Measurements from ENCODE around the gene RNF224.
A peak's percentile ranks its signal among the peaks of the same experiment; 100 is the strongest.

The RNF224 gene

DNA sequence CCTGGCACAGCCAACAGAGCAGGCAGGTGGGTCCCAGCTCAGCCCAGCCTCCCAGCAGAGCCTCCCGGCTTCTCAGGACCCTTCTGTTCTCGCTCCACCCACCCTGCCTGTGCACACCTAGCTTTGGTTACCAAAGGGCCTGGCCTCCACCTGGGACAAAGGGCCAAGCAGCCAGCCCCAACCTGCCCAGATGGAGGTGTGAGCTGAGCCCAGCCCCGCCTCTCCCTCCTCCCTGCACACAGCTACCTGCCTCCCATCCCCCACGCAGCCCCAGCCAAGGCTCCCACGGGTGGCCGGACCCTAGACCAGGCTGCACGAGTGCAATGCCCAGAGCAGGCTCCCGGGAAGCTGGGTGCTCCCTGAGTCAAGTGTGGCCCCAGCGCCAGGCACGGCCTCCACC is 32.4 kb upstream of the RNF224 start:
- no peaks in the 10 kb centered on the region for H4K20me1 ChIP-seq (ENCODE audit: low read depth, low read length)
- H3K9me3 ChIP-seq (ENCODE audit: insufficient read depth, low read length) = no peaks in the 10 kb centered on the region
- no peak overlapping the region for H3K4me2 ChIP-seq (ENCODE audit: low read depth, low read length, poor library complexity, severe bottlenecking)
- no peaks in the 10 kb centered on the region for H3F3A ChIP-seq (ENCODE audit: insufficient read depth)
- H2AFZ ChIP-seq (ENCODE audit: low read depth, low read length, severe bottlenecking) = no peak overlapping the region
- no peak overlapping the region for H3K4me3 ChIP-seq (ENCODE audit: insufficient read depth, low read length, poor library complexity, severe bottlenecking)
- H3K9me2 ChIP-seq (replicated peaks; ENCODE audit: insufficient read depth, low read length) = no peaks in the 10 kb centered on the region
- H3K27me3 ChIP-seq (ENCODE audit: low read length) = no peaks in the 10 kb centered on the region
- no peaks in the 10 kb centered on the region for H3K36me3 ChIP-seq (ENCODE audit: low read length)
- no peak overlapping the region for H3K27ac ChIP-seq (ENCODE audit: low read depth, low read length)
- TF ChIP-seq EZH2phosphoT487 (conservative IDR thresholded peaks at IDR 0.05; ENCODE audit: low read length) = no peak
- TF ChIP-seq, protein P1, sequence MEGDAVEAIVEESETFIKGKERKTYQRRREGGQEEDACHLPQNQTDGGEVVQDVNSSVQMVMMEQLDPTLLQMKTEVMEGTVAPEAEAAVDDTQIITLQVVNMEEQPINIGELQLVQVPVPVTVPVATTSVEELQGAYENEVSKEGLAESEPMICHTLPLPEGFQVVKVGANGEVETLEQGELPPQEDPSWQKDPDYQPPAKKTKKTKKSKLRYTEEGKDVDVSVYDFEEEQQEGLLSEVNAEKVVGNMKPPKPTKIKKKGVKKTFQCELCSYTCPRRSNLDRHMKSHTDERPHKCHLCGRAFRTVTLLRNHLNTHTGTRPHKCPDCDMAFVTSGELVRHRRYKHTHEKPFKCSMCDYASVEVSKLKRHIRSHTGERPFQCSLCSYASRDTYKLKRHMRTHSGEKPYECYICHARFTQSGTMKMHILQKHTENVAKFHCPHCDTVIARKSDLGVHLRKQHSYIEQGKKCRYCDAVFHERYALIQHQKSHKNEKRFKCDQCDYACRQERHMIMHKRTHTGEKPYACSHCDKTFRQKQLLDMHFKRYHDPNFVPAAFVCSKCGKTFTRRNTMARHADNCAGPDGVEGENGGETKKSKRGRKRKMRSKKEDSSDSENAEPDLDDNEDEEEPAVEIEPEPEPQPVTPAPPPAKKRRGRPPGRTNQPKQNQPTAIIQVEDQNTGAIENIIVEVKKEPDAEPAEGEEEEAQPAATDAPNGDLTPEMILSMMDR (IDR thresholded peaks at IDR 0.05; ENCODE audit: insufficient read depth, low read length, poor library complexity, severe bottlenecking) = no peak
- H3K79me2 ChIP-seq (ENCODE audit: insufficient read depth, low read length) = no peaks in the 10 kb centered on the region; the same call in 1 of the 2 replicates
- H3K9ac ChIP-seq (ENCODE audit: low read length) = no peak overlapping the region

DNA sequence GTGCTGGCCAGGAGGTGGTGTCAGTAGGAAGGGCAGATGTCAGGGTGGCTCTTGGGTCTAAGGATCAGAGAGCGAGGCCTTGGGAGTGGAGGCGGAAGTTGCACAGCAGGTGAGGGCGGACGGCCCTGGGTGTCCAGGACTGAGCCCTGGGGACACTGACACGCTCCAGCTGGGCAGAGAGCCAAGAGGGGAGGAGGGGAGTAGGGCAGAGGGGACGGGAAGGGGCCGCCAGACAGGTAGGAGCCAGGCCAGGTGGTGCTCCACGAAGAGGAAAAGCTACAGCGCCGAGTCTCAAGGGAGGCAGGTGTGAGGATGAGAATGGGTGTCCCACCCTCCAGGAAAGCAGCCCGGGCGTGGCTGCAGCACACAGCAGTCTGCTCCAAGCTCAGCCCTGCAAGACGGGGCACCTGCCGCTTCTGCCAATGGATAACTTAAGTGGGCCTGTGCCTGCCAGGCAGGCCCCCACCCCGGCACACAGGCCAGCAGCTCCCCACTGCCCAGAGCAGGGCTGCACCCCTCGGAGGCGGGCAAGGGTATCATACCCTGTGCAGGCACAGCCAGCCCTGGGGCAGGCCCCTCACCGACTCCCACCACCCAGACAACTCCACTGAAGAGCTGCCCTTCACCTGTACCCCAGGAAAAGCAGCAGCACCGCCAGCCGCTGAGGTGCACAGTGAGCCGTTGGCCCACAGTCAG is 31.6 kb upstream of the RNF224 start:
- no peaks in the 10 kb centered on the region for H3K27me3 ChIP-seq (ENCODE audit: low read length)
- no peak overlapping the region for H3K4me3 ChIP-seq (ENCODE audit: insufficient read depth, low read length, poor library complexity, severe bottlenecking)
- no peaks in the 10 kb centered on the region; the same call in 1 of the 2 replicates for H3K79me2 ChIP-seq (ENCODE audit: insufficient read depth, low read length)
- no peaks in the 10 kb centered on the region for H3K36me3 ChIP-seq (ENCODE audit: low read length)
- H3K9ac ChIP-seq (ENCODE audit: low read length) = no peak overlapping the region
- no peaks in the 10 kb centered on the region for H4K20me1 ChIP-seq (ENCODE audit: low read depth, low read length)
- TF ChIP-seq, protein P1 (IDR thresholded peaks at IDR 0.05; ENCODE audit: insufficient read depth, low read length, poor library complexity, severe bottlenecking) = no peak
- TF ChIP-seq EZH2phosphoT487 (conservative IDR thresholded peaks at IDR 0.05; ENCODE audit: low read length) = no peak
- H3F3A ChIP-seq (ENCODE audit: insufficient read depth) = no peaks in the 10 kb centered on the region
- no peaks in the 10 kb centered on the region for H3K9me2 ChIP-seq (replicated peaks; ENCODE audit: insufficient read depth, low read length)
- no peaks in the 10 kb centered on the region for H3K9me3 ChIP-seq (ENCODE audit: insufficient read depth, low read length)
- H3K4me2 ChIP-seq (ENCODE audit: low read depth, low read length, poor library complexity, severe bottlenecking) = no peak overlapping the region
- no peak overlapping the region for H2AFZ ChIP-seq (ENCODE audit: low read depth, low read length, severe bottlenecking)
- H3K27ac ChIP-seq (ENCODE audit: low read depth, low read length) = no peak overlapping the region

DNA sequence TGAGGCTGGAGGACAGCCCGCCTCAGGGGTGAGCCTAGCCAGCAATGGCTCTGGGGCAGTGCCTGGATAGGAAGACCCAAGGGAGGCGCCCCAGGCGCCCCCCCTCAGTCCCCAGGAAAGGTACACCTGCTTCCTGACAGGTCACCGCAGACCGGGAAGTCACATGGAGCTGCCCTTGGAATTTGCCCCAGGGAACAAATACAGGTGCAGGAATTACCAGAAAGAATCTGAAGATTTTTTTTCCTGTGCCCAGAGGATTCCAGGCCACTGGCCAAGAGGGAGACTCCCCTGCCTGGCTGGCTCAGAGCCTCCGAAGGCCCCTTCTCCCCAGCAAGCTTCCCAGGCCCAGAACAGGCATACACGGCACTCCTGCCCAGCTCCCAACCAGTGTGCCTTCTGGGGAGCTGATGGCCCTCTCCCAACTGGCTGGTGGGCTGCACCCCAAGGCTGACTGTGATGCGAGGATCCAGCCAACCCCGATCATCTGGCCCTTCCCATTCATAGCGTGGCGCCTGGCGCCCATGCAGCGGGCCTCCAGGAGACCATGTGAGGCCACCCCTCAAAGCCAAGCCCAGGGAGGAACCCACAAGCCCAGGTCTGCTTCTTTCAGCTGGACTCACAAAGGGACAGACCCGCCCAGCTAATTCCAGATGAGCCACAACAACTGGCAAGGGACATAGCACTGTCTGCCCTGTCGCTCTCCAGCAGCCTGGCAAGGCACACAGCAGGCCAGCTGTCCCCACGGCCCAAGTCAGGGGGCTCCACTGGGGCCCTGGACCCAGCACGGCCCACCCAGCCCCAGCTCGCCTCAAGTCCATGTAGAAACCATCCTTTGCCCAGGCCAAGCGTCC is 29.0 kb upstream of the RNF224 start:
- H3K4me3 ChIP-seq (ENCODE audit: insufficient read depth, low read length, poor library complexity, severe bottlenecking) = no peak overlapping the region
- H3K27ac ChIP-seq (ENCODE audit: low read depth, low read length) = no peak overlapping the region
- no peaks in the 10 kb centered on the region for H3K9me3 ChIP-seq (ENCODE audit: insufficient read depth, low read length)

More for the DNA sequence above, 29.0 kb upstream of the RNF224 start:
- TF ChIP-seq EZH2phosphoT487 (conservative IDR thresholded peaks at IDR 0.05; ENCODE audit: low read length) = no peak
- TF ChIP-seq, protein P1 (IDR thresholded peaks at IDR 0.05; ENCODE audit: insufficient read depth, low read length, poor library complexity, severe bottlenecking) = no peak
- Histone ChIP-seq H3K36me3 (ENCODE audit: low read length) (no peaks in the 10 kb centered on the region), H2AFZ (ENCODE audit: low read depth, low read length, severe bottlenecking) (no peak overlapping the region), H3K27me3 (ENCODE audit: low read length) (no peaks in the 10 kb centered on the region), H3K9ac (ENCODE audit: low read length) (no peak overlapping the region), H3K79me2 (ENCODE audit: insufficient read depth, low read length) (no peaks in the 10 kb centered on the region; the same call in 1 of the 2 replicates), H4K20me1 (ENCODE audit: low read depth, low read length) (no peaks in the 10 kb centered on the region), H3K9me2 (replicated peaks; ENCODE audit: insufficient read depth, low read length) (no peaks in the 10 kb centered on the region), H3F3A (ENCODE audit: insufficient read depth) (peaks cover 12% of the 10 kb centered on the region), H3K4me2 (ENCODE audit: low read depth, low read length, poor library complexity, severe bottlenecking) (peak overlapping the region; percentile 59)

Data from SU-DHL-6 (cell line).